GM21390 (cell line): ENCODE data around the gene ARHGEF12.

Experiments used
- ATAC-seq: cut with Tn5 transposase; IDR thresholded peaks from one replicate; pipeline ENCODE4 v1.9.1; 2021; ENCODE audit not compliant: unreplicated experiment

The ARHGEF12 gene

GRCh38 chr11:120338107-120338933 lies 2.1 kb downstream of the ARHGEF12 start:
- ATAC-seq: no peak

- no peak for ATAC-seq
These were observed 3.2 kb downstream of the ARHGEF12 start for GRCh38 chr11:120339394-120339890.

GRCh38 chr11:120340529-120340928 lies 4.3 kb downstream of the ARHGEF12 start:
- no peak for ATAC-seq

GRCh38 chr11:120342226-120342625 lies 6.0 kb downstream of the ARHGEF12 start:
- ATAC-seq: no peak

- ATAC-seq: no peak
These were observed 6.5 kb downstream of the ARHGEF12 start for GRCh38 chr11:120342678-120343077.

GRCh38 chr11:120343429-120343828 lies 7.2 kb downstream of the ARHGEF12 start:
- peak; percentile 50 for ATAC-seq

- peak; percentile 82 for ATAC-seq
These were observed 8.2 kb downstream of the ARHGEF12 start for GRCh38 chr11:120344302-120345004.

GRCh38 chr11:120346233-120346632 lies 10.0 kb downstream of the ARHGEF12 start:
- no peak for ATAC-seq

GRCh38 chr11:120350637-120351036 lies 14.4 kb downstream of the ARHGEF12 start:
- ATAC-seq: no peak

- ATAC-seq: no peak
These were observed 16.2 kb downstream of the ARHGEF12 start for GRCh38 chr11:120352405-120352804.

- ATAC-seq: no peak
These were observed 17.9 kb downstream of the ARHGEF12 start for GRCh38 chr11:120354068-120354467.

- no peak for ATAC-seq
These were observed 18.6 kb downstream of the ARHGEF12 start for GRCh38 chr11:120354779-120355178.

- ATAC-seq: no peak
These were observed 21.4 kb downstream of the ARHGEF12 start for GRCh38 chr11:120357620-120358019.

- no peak for ATAC-seq
These were observed 22.5 kb downstream of the ARHGEF12 start for GRCh38 chr11:120358729-120359128.

- no peak for ATAC-seq
These were observed 27.2 kb downstream of the ARHGEF12 start for GRCh38 chr11:120363436-120363835.

GRCh38 chr11:120365512-120365911 lies 29.3 kb downstream of the ARHGEF12 start:
- ATAC-seq: no peak

GRCh38 chr11:120372296-120372695 lies 36.1 kb downstream of the ARHGEF12 start:
- ATAC-seq: no peak

GRCh38 chr11:120375076-120375475 lies 38.9 kb downstream of the ARHGEF12 start:
- ATAC-seq: no peak

GRCh38 chr11:120376547-120377182 lies 40.5 kb downstream of the ARHGEF12 start:
- ATAC-seq: no peak

- ATAC-seq: no peak
These were observed 42.3 kb downstream of the ARHGEF12 start for GRCh38 chr11:120378474-120378873.

GRCh38 chr11:120381401-120381800 lies 45.2 kb downstream of the ARHGEF12 start:
- ATAC-seq: no peak
